ENCODE results near the gene ABCA3.
A peak's percentile ranks its signal among the peaks of the same experiment; 100 is the strongest.

The ABCA3 gene

GRCh38 chr16:2337431-2338296 lies 2.9 kb downstream of the ABCA3 start:
- DNase-seq (no peak), ATAC-seq (replicated peaks) (no peak)
- peaks cover 11 to 16% of the 10 kb centered on the region in 2 donors for H3K4me1 Mint-ChIP-seq (ENCODE audit: low read depth in 2 of 2)
- H3K36me3 Mint-ChIP-seq (ENCODE audit: insufficient read depth) = peaks cover 9% of the 10 kb centered on the region
- no peak overlapping the region for H3K4me3 Mint-ChIP-seq
- no peak overlapping the region for H3K27ac Mint-ChIP-seq
- no peaks in the 10 kb centered on the region for H3K9me3 Mint-ChIP-seq
- peaks cover 0 to 1% of the 10 kb centered on the region in 2 donors for H3K27me3 Mint-ChIP-seq

DNA sequence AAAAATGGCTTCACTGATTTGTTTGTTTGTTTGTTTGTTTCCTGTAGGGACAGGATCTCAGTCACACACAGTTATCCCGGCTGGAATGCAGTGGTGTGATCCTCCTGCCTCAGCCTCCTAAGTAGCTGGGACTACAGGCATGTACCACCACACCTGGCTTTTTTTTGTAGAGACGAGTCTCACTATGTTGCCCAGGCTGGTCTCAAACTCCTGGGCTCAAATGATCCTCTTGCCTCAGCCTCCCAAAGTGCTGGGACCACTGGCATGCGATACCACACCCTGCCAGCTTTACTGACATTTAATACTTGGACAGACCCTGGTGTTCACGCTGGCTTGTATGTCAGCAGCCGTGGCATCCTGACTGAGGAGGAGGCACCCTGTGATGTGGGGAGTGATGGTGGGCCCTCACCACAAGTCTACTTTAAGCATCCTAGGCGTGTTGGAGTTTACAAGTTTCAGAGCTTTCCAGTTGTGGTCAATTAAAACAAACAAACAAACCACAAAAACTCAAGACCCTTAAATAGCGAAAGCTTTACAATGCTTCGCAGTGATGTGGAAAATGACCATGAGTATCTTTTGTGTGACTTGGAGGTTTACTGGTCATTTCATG lies 5.1 kb downstream of the ABCA3 start:
- Mint-ChIP-seq H3K4me3 (no peak overlapping the region), H3K27me3 (peaks cover 0 to 5% of the 10 kb centered on the region in 2 donors), H3K36me3 (ENCODE audit: insufficient read depth) (no peaks in the 10 kb centered on the region), H3K27ac (no peak overlapping the region), H3K9me3 (no peaks in the 10 kb centered on the region), H3K4me1 (ENCODE audit: low read depth in 2 of 2) (peaks cover 11 to 12% of the 10 kb centered on the region in 2 donors)
- no peak for DNase-seq
- ATAC-seq (replicated peaks) = no peak

- ATAC-seq (replicated peaks) = no peak
- Mint-ChIP-seq H3K4me3 (no peak overlapping the region), H3K9me3 (no peaks in the 10 kb centered on the region), H3K27me3 (peaks cover 0 to 5% of the 10 kb centered on the region in 2 donors), H3K27ac (peak overlapping the region in 1 of 2 donors; percentile 49), H3K36me3 (ENCODE audit: insufficient read depth) (no peaks in the 10 kb centered on the region), H3K4me1 (ENCODE audit: low read depth in 2 of 2) (peaks cover 4 to 7% of the 10 kb centered on the region in 2 donors)
- DNase-seq = no peak
Observed at GRCh38 chr16:2333772-2334379, 6.7 kb downstream of the ABCA3 start.

DNA sequence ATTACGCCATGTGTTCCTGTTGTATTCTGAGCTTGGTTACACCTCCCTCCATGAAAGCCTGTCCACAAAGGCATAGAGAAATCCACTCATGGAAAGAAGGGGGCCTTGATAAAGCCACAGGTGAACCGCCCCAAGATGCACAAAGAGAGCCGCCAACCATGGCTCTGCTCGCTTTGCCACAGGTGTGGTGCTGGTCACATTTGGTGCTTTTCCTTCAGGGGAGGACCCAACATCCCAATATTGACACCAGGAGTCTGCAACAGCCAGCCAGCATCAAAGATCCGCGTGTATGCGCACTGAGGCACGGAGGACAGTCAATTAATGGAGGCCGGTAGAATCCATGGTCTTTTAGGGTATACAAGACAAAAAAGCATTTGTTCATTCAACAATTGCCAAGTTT lies 7.3 kb downstream of the ABCA3 start:
- Mint-ChIP-seq H3K36me3 (ENCODE audit: insufficient read depth) (no peaks in the 10 kb centered on the region), H3K4me3 (no peak overlapping the region), H3K27me3 (peaks cover 0 to 5% of the 10 kb centered on the region in 2 donors), H3K27ac (no peak overlapping the region), H3K9me3 (no peaks in the 10 kb centered on the region), H3K4me1 (ENCODE audit: low read depth in 2 of 2) (peaks cover 4 to 6% of the 10 kb centered on the region in 2 donors)
- no peak for ATAC-seq (replicated peaks)
- DNase-seq = no peak

DNA sequence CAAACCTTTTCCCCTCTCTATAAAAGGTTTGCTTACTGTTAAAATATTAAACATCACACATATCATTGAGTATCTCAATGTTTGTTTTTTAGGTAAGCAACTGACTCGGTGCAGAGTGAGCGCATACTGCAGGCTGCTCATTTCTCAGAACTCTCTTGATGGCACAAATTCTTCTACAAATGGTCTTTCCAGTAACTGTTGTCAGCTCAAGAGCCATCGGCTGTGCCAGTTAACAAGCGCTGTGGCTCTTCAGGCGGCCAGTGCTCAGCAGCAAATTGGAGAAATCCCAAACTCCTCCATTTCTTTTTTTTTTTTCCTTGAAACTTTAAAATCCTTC lies 8.6 kb downstream of the ABCA3 start:
- Mint-ChIP-seq H3K27me3 (peaks cover 0 to 5% of the 10 kb centered on the region in 2 donors), H3K27ac (no peak overlapping the region), H3K4me3 (no peak overlapping the region), H3K4me1 (ENCODE audit: low read depth in 2 of 2) (peaks cover 0 to 4% of the 10 kb centered on the region in 2 donors), H3K9me3 (no peaks in the 10 kb centered on the region), H3K36me3 (ENCODE audit: insufficient read depth) (no peaks in the 10 kb centered on the region)
- ATAC-seq (replicated peaks) = no peak
- DNase-seq = no peak

- DNase-seq = no peak
- no peak for ATAC-seq (replicated peaks)
- peaks cover 0 to 5% of the 10 kb centered on the region in 2 donors for H3K27me3 Mint-ChIP-seq
- H3K4me1 Mint-ChIP-seq (ENCODE audit: low read depth in 2 of 2) = peaks cover 0 to 4% of the 10 kb centered on the region in 2 donors
- H3K27ac Mint-ChIP-seq = no peak overlapping the region
- no peak overlapping the region for H3K4me3 Mint-ChIP-seq
- H3K36me3 Mint-ChIP-seq (ENCODE audit: insufficient read depth) = no peaks in the 10 kb centered on the region
- no peaks in the 10 kb centered on the region for H3K9me3 Mint-ChIP-seq
Observed at GRCh38 chr16:2331199-2331930, 9.2 kb downstream of the ABCA3 start.

GRCh38 chr16:2329532-2329931 lies 11.0 kb downstream of the ABCA3 start:
- H3K27me3 Mint-ChIP-seq = peaks cover 0 to 5% of the 10 kb centered on the region in 2 donors
- H3K4me3 Mint-ChIP-seq = no peak overlapping the region
- DNase-seq (no peak), ATAC-seq (replicated peaks) (no peak)
- H3K36me3 Mint-ChIP-seq (ENCODE audit: insufficient read depth) = no peaks in the 10 kb centered on the region
- no peak overlapping the region for H3K27ac Mint-ChIP-seq
- H3K9me3 Mint-ChIP-seq = no peaks in the 10 kb centered on the region
- H3K4me1 Mint-ChIP-seq (ENCODE audit: low read depth in 2 of 2) = no peaks in the 10 kb centered on the region

DNA sequence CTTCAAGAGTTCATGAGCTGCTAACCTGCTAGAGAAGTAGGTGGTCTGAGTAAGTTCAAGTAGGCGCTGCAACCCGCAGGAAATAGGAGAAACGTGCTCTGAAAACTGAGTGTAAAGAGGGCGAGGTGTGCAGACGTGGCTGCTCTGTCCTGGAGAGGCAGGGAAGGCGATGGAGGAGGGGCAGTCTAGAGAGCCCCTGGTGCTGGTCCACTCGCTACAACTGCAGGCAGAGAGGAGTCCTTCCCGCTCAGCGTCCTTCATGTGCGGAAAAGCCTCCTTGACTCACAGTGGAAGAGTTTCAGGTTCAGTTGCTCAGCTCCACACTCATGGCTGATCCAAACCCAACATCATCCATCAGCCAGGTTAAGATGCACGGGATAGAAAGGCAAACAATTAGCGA lies 12.1 kb downstream of the ABCA3 start:
- H3K4me3 Mint-ChIP-seq = no peak overlapping the region
- H3K27me3 Mint-ChIP-seq = peaks cover 0 to 5% of the 10 kb centered on the region in 2 donors
- DNase-seq (no peak), ATAC-seq (replicated peaks) (no peak)
- peaks cover 2% of the 10 kb centered on the region for H3K36me3 Mint-ChIP-seq (ENCODE audit: insufficient read depth)
- H3K9me3 Mint-ChIP-seq = no peaks in the 10 kb centered on the region
- H3K27ac Mint-ChIP-seq = no peak overlapping the region
- H3K4me1 Mint-ChIP-seq (ENCODE audit: low read depth in 2 of 2) = no peaks in the 10 kb centered on the region

DNA sequence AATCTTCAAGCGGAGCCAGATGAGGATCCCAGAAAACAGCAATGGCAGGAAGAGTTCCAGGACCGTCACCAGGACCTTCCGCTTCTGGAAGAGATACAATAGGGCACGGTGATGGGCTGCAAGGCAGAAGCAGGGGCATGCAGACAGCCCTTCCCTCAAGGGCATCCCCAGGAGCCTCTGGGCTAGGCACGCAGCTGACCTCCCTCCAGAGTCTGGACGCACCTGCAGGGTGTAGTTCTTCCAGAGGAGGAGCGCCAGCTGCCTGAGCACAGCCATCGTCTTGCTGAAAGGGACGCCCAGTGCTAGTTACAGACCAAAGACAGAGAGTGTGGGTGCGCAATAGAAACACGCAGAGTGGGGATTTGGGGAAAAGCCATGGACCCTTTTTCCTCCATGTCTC lies 14.3 kb downstream of the ABCA3 start:
- H3K4me1 Mint-ChIP-seq (ENCODE audit: low read depth in 2 of 2) = no peaks in the 10 kb centered on the region
- DNase-seq = no peak
- no peaks in the 10 kb centered on the region for H3K9me3 Mint-ChIP-seq
- H3K27me3 Mint-ChIP-seq = no peaks in the 10 kb centered on the region
- no peak overlapping the region for H3K4me3 Mint-ChIP-seq
- no peak for ATAC-seq (replicated peaks)
- H3K27ac Mint-ChIP-seq = no peak overlapping the region
- peaks cover 5% of the 10 kb centered on the region for H3K36me3 Mint-ChIP-seq (ENCODE audit: insufficient read depth)

DNA sequence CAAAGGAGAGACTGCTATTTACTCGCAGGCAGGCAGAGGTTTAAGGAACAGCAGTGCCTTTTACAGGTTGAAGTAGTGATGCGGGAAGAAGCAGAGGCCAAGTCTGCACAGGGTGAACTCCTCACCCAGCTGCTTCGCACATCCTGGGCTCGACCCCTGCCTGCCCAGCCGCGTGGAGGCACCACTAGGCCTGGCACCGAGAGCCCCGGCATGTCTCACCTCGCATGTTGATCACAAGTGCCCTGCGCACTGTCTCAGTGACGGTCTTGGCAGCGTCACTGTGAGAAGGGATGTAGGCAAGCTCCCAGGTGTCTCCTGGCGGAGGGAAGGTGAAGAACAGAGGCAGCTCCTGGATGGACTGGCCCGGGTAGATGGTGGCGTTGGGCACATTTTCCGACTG lies 14.7 kb downstream of the ABCA3 start:
- Mint-ChIP-seq H3K9me3 (no peaks in the 10 kb centered on the region), H3K36me3 (ENCODE audit: insufficient read depth) (peaks cover 5% of the 10 kb centered on the region), H3K4me3 (no peak overlapping the region), H3K27me3 (no peaks in the 10 kb centered on the region), H3K27ac (no peak overlapping the region), H3K4me1 (ENCODE audit: low read depth in 2 of 2) (no peaks in the 10 kb centered on the region)
- ATAC-seq (replicated peaks) (no peak), DNase-seq (no peak)

- Mint-ChIP-seq H3K27me3 (no peaks in the 10 kb centered on the region), H3K36me3 (ENCODE audit: insufficient read depth) (peaks cover 5% of the 10 kb centered on the region), H3K4me3 (no peak overlapping the region), H3K27ac (no peak overlapping the region), H3K9me3 (no peaks in the 10 kb centered on the region), H3K4me1 (ENCODE audit: low read depth in 2 of 2) (no peaks in the 10 kb centered on the region)
- DNase-seq (no peak), ATAC-seq (replicated peaks) (no peak)
Observed at GRCh38 chr16:2325181-2325580, 15.3 kb downstream of the ABCA3 start.

GRCh38 chr16:2324296-2324859 lies 16.1 kb downstream of the ABCA3 start:
- Mint-ChIP-seq H3K4me3 (no peak overlapping the region), H3K9me3 (no peaks in the 10 kb centered on the region), H3K27me3 (no peaks in the 10 kb centered on the region), H3K27ac (no peak overlapping the region), H3K36me3 (ENCODE audit: insufficient read depth) (peaks cover 5% of the 10 kb centered on the region), H3K4me1 (ENCODE audit: low read depth in 2 of 2) (no peaks in the 10 kb centered on the region)
- DNase-seq (no peak), ATAC-seq (replicated peaks) (no peak)

GRCh38 chr16:2323701-2324100 lies 16.8 kb downstream of the ABCA3 start:
- peaks cover 5% of the 10 kb centered on the region for H3K36me3 Mint-ChIP-seq (ENCODE audit: insufficient read depth)
- H3K4me3 Mint-ChIP-seq = no peak overlapping the region
- H3K27me3 Mint-ChIP-seq = no peaks in the 10 kb centered on the region
- no peak for DNase-seq
- no peaks in the 10 kb centered on the region for H3K9me3 Mint-ChIP-seq
- no peak for ATAC-seq (replicated peaks)
- H3K4me1 Mint-ChIP-seq (ENCODE audit: low read depth in 2 of 2) = no peaks in the 10 kb centered on the region
- no peak overlapping the region for H3K27ac Mint-ChIP-seq

All from effector memory CD8-positive, alpha-beta T cell (primary cell).